ENCODE results near the gene WDR64. TPM values are rescaled to one million over a fixed set of nuclear protein-coding genes. Genes with fewer than 3 reads are reported as not detected.
"Not testable (repeated sequence)": the region's sequence is repeated elsewhere in the genome, so short reads cannot be mapped to it uniquely, and the experiment has no call there.

The WDR64 gene
- total and polyA plus RNA-seq, 12 donors = 0.11 to 0.24 (median 0.12) TPM; not detected in 8

DNA sequence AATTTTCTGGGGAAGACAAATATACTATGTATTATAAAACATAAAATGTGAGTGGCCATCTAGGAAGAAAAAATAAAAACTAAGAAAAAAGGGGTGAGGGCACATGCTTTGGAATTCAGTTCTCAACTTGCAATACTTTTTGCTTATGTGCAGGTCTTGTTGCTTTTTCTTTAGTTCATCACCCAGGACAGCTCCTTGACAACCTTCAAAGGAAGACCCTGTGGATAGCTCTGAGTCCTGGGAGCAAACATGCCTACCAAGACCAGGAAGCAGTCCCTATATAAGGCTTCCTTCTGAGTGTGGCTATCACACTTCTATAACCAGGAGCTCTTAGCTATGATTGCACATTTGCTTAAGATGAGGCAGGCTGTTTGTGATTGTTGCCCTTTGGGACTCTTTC lies 78.0 kb downstream of the WDR64 start:
- H3K27me3 ChIP-seq = peaks cover 5% of the 10 kb centered on the region
- H3K4me3 ChIP-seq = no peak overlapping the region
- DNase-seq = no peak
- H3K4me1 ChIP-seq (replicated peaks in 1 of 2) = no peaks in the 10 kb centered on the region
- no peaks in the 10 kb centered on the region for H3K36me3 ChIP-seq (replicated peaks in 1 of 2)
- H3K27ac ChIP-seq = no peak overlapping the region
- TF ChIP-seq POLR2A (IDR thresholded peaks at IDR 0.05) = no peak
- TF ChIP-seq, protein P1, sequence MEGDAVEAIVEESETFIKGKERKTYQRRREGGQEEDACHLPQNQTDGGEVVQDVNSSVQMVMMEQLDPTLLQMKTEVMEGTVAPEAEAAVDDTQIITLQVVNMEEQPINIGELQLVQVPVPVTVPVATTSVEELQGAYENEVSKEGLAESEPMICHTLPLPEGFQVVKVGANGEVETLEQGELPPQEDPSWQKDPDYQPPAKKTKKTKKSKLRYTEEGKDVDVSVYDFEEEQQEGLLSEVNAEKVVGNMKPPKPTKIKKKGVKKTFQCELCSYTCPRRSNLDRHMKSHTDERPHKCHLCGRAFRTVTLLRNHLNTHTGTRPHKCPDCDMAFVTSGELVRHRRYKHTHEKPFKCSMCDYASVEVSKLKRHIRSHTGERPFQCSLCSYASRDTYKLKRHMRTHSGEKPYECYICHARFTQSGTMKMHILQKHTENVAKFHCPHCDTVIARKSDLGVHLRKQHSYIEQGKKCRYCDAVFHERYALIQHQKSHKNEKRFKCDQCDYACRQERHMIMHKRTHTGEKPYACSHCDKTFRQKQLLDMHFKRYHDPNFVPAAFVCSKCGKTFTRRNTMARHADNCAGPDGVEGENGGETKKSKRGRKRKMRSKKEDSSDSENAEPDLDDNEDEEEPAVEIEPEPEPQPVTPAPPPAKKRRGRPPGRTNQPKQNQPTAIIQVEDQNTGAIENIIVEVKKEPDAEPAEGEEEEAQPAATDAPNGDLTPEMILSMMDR (IDR thresholded peaks at IDR 0.05) = no peak
- no peaks in the 10 kb centered on the region for H3K9me3 ChIP-seq (replicated peaks in 1 of 3)
- intact Hi-C loops (cut with DNase I) = no loop called here

DNA sequence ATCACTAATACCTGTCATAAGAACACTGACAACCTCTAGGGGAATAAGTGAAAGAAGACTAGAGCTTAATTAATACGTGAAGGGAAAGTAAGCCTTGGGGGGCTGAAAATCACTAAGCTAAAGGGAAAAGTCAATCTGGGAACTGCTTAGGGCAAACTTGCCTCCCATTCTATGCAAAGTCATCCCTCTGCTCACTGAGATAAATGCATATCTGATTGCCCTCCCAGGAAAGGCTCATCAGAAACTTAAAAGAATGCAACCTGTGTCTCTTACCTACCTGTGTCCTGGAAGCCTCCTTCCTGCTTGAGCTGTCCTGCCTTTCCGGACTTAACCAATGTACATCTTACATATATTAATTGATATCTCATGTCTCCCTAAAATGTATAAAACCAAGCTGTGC lies 81.8 kb downstream of the WDR64 start:
- Histone ChIP-seq H3K36me3 (replicated peaks in 1 of 2) (no peaks in the 10 kb centered on the region), H3K4me1 (replicated peaks in 1 of 2) (no peaks in the 10 kb centered on the region), H3K27ac (no peak overlapping the region), H3K27me3 (peaks cover 5% of the 10 kb centered on the region), H3K4me3 (no peak overlapping the region), H3K9me3 (replicated peaks in 1 of 3) (no peaks in the 10 kb centered on the region)
- intact Hi-C loops (cut with DNase I) = no loop called here
- WGBS, 4 donors = 81 to 93% (median 88%) methylated on average over 2 of the region's 2 CpGs
- DNase-seq = no peak
- TF ChIP-seq, protein P1 (IDR thresholded peaks at IDR 0.05) = no peak
- no peak for TF ChIP-seq POLR2A (IDR thresholded peaks at IDR 0.05)

- H3K9me3 ChIP-seq (replicated peaks in 1 of 3) = no peaks in the 10 kb centered on the region
- 51 to 72% (median 65%) methylated on average over 5 of the region's 5 CpGs for WGBS, 4 donors
- intact Hi-C loops (cut with DNase I) = no loop called here
- H3K27me3 ChIP-seq = peaks cover 5% of the 10 kb centered on the region
- H3K27ac ChIP-seq = no peak overlapping the region
- TF ChIP-seq, protein P1 (IDR thresholded peaks at IDR 0.05) = no peak
- TF ChIP-seq POLR2A (IDR thresholded peaks at IDR 0.05) = no peak
- no peaks in the 10 kb centered on the region for H3K4me1 ChIP-seq (replicated peaks in 1 of 2)
- no peaks in the 10 kb centered on the region for H3K36me3 ChIP-seq (replicated peaks in 1 of 2)
- no peak overlapping the region for H3K4me3 ChIP-seq
- no peak for DNase-seq
These were observed 82.5 kb downstream of the WDR64 start for GRCh38 chr1:241734533-241734932.

- WGBS, 4 donors = 71 to 86% (median 86%) methylated on average over 8 of the region's 8 CpGs
- intact Hi-C loops (cut with DNase I); H3K9me3 ChIP-seq (replicated peaks in 1 of 3): not testable (repeated sequence)
These were observed 83.4 kb downstream of the WDR64 start for GRCh38 chr1:241735493-241735926.

DNA sequence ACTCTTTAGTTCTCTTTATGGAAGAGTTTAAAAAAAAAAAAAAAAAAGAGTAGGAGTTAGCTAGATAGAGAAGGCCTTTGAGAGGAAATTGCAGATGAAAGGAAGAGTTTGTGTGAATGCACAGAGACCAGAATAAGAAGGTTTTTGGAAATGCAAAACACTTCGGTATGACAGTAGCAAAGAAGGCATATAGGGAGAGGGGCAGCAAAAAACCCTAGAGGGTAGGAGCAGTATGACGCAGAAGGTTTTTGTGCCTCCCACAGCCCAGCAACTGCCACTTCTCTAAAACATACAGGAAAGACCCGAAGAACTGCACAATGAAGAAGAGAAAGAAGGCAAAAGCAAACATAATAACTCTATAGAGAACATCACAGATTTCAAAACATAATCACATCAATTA lies 84.3 kb downstream of the WDR64 start:
- H3K27ac ChIP-seq = no peak overlapping the region
- intact Hi-C loops (cut with DNase I) = no loop called here
- TF ChIP-seq, protein P1 (IDR thresholded peaks at IDR 0.05) = no peak
- TF ChIP-seq POLR2A (IDR thresholded peaks at IDR 0.05) = no peak
- H3K9me3 ChIP-seq (replicated peaks in 1 of 3) = no peaks in the 10 kb centered on the region
- WGBS, 4 donors = 69 to 86% (median 74%) methylated on average over 3 of the region's 3 CpGs
- H3K27me3 ChIP-seq = no peaks in the 10 kb centered on the region
- DNase-seq = no peak
- no peaks in the 10 kb centered on the region for H3K36me3 ChIP-seq (replicated peaks in 1 of 2)
- H3K4me3 ChIP-seq = no peak overlapping the region
- H3K4me1 ChIP-seq (replicated peaks in 1 of 2) = no peaks in the 10 kb centered on the region

More at GRCh38 chr1:241735493-241735926, 83.4 kb downstream of the WDR64 start:
- not testable (repeated sequence) for H3K4me3 ChIP-seq; H3K27me3 ChIP-seq; H3K36me3 ChIP-seq (replicated peaks in 1 of 2); H3K27ac ChIP-seq; DNase-seq; H3K4me1 ChIP-seq (replicated peaks in 1 of 2)
